ENCODE measurements around the gene SEC62. TPM values are rescaled to one million over a fixed set of nuclear protein-coding genes. Genes with fewer than 3 reads are reported as not detected.

The SEC62 gene
- total and polyA plus RNA-seq, 8 donors: 23.6 to 119 (median 97.1) TPM

Other genes with a start within 250 kb of the SEC62 start
- 10 to 100 TPM in 2 of 6 donors, 1 to 10 TPM in 3, not detected in 1; 1.0 to 11.1 (median 2.7) TPM for gene TERC, start 201.7 kb upstream of the SEC62 start, total RNA-seq
- not detected for gene TERC, start 201.7 kb upstream of the SEC62 start, polyA plus RNA-seq
- gene ACTRT3, start 197.2 kb upstream of the SEC62 start, total RNA-seq: under 1 TPM; 0.14 to 0.75 (median 0.37) TPM
- under 1 TPM; 0.49 to 0.82 TPM for gene ACTRT3, start 197.2 kb upstream of the SEC62 start, polyA plus RNA-seq
- 1 to 10 TPM; 5.0 to 9.1 (median 6.7) TPM for gene MYNN, start 193.4 kb upstream of the SEC62 start, total RNA-seq
- 1 to 10 TPM; 4.0 to 7.0 TPM for gene MYNN, start 193.4 kb upstream of the SEC62 start, polyA plus RNA-seq
- gene LRRIQ4, start 153.9 kb upstream of the SEC62 start, total RNA-seq: not detected
- not detected for gene LRRIQ4, start 153.9 kb upstream of the SEC62 start, polyA plus RNA-seq
- gene LRRC34, start 153.9 kb upstream of the SEC62 start, total RNA-seq: under 1 TPM; 0.14 to 0.81 (median 0.57) TPM
- 1 to 10 TPM; 1.1 to 1.9 TPM for gene LRRC34, start 153.9 kb upstream of the SEC62 start, polyA plus RNA-seq
- gene LRRC31, start 96.9 kb upstream of the SEC62 start, total RNA-seq: under 1 TPM in 1 of 6 donors, not detected in 5; 0.19 TPM
- gene LRRC31, start 96.9 kb upstream of the SEC62 start, polyA plus RNA-seq: not detected
- not detected for gene SAMD7, start 55.2 kb upstream of the SEC62 start, total RNA-seq
- not detected for gene SAMD7, start 55.2 kb upstream of the SEC62 start, polyA plus RNA-seq
- 10 to 100 TPM in 3 of 6 donors, 1 to 10 TPM in 3; 7.6 to 12.7 (median 10.2) TPM for gene GPR160, start 71.2 kb downstream of the SEC62 start, total RNA-seq
- 1 to 10 TPM; 4.4 to 5.1 TPM for gene GPR160, start 71.2 kb downstream of the SEC62 start, polyA plus RNA-seq
- 10 to 100 TPM; 22.8 to 38.0 (median 26.9) TPM for gene PHC3, start 214.9 kb downstream of the SEC62 start, total RNA-seq
- gene PHC3, start 214.9 kb downstream of the SEC62 start, polyA plus RNA-seq: 1 to 10 TPM; 5.5 to 7.0 TPM